CD4-positive, CD25-positive, alpha-beta regulatory T cell (primary cell): ENCODE data around the gene SSR4. TPM values are rescaled to one million over a fixed set of nuclear protein-coding genes. Genes with fewer than 3 reads are reported as not detected.

Source experiments
- ATAC-seq, 2 donors: fragments of 150-1000 bp; cut with Tn5 transposase; one replicate each; pipeline ENCODE4 v1.10.0; 2021; ENCODE audit warnings: low read depth in 2 of 2, moderate number of reproducible peaks in 2 of 2, moderate library complexity in 1 of 2
- DNase-seq, 3 donors: peaks; one replicate each; pipeline versions ENCODE4 v3.0.0 to v3.0.0-alpha.2; 2012 to 2022; ENCODE audit warnings: mixed read lengths in 1 of 3
- H3K27ac ChIP-seq: one replicate; pipeline ENCODE4 v1.7.0; 2013; ENCODE audit warnings: mild to moderate bottlenecking, low read length; ENCODE audit not compliant: insufficient read depth, poor library complexity, severe bottlenecking
- H3K27me3 ChIP-seq: one replicate; pipeline ENCODE4 v1.7.0; 2013; ENCODE audit warnings: low read length; ENCODE audit not compliant: control insufficient read depth, insufficient read depth
- H3K36me3 ChIP-seq: one replicate; pipeline ENCODE4 v1.7.0; 2013; ENCODE audit warnings: mild to moderate bottlenecking, low read length, moderate library complexity; ENCODE audit not compliant: control insufficient read depth, insufficient read depth
- H3K4me1 ChIP-seq: 2 replicates; pipeline ENCODE4 v1.7.0; 2013; ENCODE audit warnings: mild to moderate bottlenecking, low read length; ENCODE audit not compliant: insufficient read depth, control insufficient read depth, poor library complexity, severe bottlenecking
- H3K4me3 ChIP-seq: one replicate; pipeline ENCODE4 v1.7.0; 2013; ENCODE audit warnings: low read depth, mild to moderate bottlenecking, low read length, moderate library complexity
- H3K9me3 ChIP-seq, 2 experiments: 1 replicate in 1 of 2; 2 replicates in 1 of 2; pipeline ENCODE4 v1.7.0; 2013; ENCODE audit warnings: low read length in 2 of 2, mild to moderate bottlenecking in 1 of 2, moderate library complexity in 1 of 2; ENCODE audit not compliant: control insufficient read depth in 2 of 2
- H3K27ac Mint-ChIP-seq, 3 donors: one replicate each; pipeline ENCODE4 v1.8.0; 2020 to 2022; ENCODE audit warnings: mild to moderate bottlenecking in 3 of 3, mixed read lengths in 3 of 3, moderate library complexity in 2 of 3
- H3K27me3 Mint-ChIP-seq: one replicate; pipeline ENCODE4 v1.8.0; 2022; ENCODE audit warnings: mild to moderate bottlenecking, mixed read lengths
- H3K36me3 Mint-ChIP-seq: one replicate; pipeline ENCODE4 v1.8.0; 2020; ENCODE audit warnings: mixed read lengths
- H3K4me1 Mint-ChIP-seq, 4 donors: one replicate each; pipeline ENCODE4 v1.8.0; 2020 to 2022; ENCODE audit warnings: mixed read lengths in 4 of 4, mild to moderate bottlenecking in 1 of 4
- H3K4me3 Mint-ChIP-seq, 4 donors: one replicate each; pipeline ENCODE4 v1.8.0; 2020 to 2022; ENCODE audit warnings: mild to moderate bottlenecking in 4 of 4, mixed read lengths in 4 of 4, moderate library complexity in 3 of 4
- H3K9me3 Mint-ChIP-seq, 7 donors: one replicate each; pipeline ENCODE4 v1.8.0; 2020 to 2022; ENCODE audit warnings: mixed read lengths in 7 of 7, mild to moderate bottlenecking in 3 of 7, moderate library complexity in 2 of 7
- polyA plus RNA-seq, 4 donors: library from polyadenylated mRNA; unstranded; fragments of 300-500 nt; fragmentation: Illumina TruSeq; gene quantifications; one replicate each; pipeline ENCODE4 v1.2.3, GENCODE V29; 2021
- total RNA-seq: library from RNA; stranded (reverse); gene quantifications from one replicate; pipeline ENCODE4 v1.2.3, GENCODE V29; 2022

The SSR4 gene
- total and polyA plus RNA-seq, 5 donors from 2014 or later = 155 to 475 (median 411) TPM

GRCh38 chrX:153791104-153791852 is 3.2 kb upstream of the SSR4 start:
- H3K9me3 ChIP-seq = no peaks in the 10 kb centered on the region
- Mint-ChIP-seq H3K9me3 (peaks cover 0 to 2% (median 0%) of the 10 kb centered on the region in 7 donors), H3K4me1 (peaks cover 0 to 28% (median 7%) of the 10 kb centered on the region in 4 donors), H3K4me3 (no peak overlapping the region), H3K27me3 (no peaks in the 10 kb centered on the region), H3K27ac (no peak overlapping the region), H3K36me3 (peaks cover 3% of the 10 kb centered on the region)
- peaks cover 31% of the 10 kb centered on the region for H3K4me1 ChIP-seq
- peaks cover 6% of the 10 kb centered on the region for H3K36me3 ChIP-seq
- no peak overlapping the region for H3K27ac ChIP-seq
- no peak overlapping the region for H3K4me3 ChIP-seq
- DNase-seq (no peak), ATAC-seq (no peak)
- no peaks in the 10 kb centered on the region for H3K27me3 ChIP-seq

GRCh38 chrX:153792368-153792767 is 2.1 kb upstream of the SSR4 start:
- Histone ChIP-seq H3K4me3 (no peak overlapping the region), H3K9me3 (no peaks in the 10 kb centered on the region), H3K36me3 (peaks cover 6% of the 10 kb centered on the region), H3K27me3 (no peaks in the 10 kb centered on the region), H3K4me1 (peaks cover 32% of the 10 kb centered on the region), H3K27ac (no peak overlapping the region)
- no peaks in the 10 kb centered on the region for H3K27me3 Mint-ChIP-seq
- H3K4me1 Mint-ChIP-seq = peaks cover 0 to 31% (median 7%) of the 10 kb centered on the region in 4 donors
- H3K36me3 Mint-ChIP-seq = peaks cover 3% of the 10 kb centered on the region
- no peak for DNase-seq
- no peak overlapping the region for H3K27ac Mint-ChIP-seq
- H3K9me3 Mint-ChIP-seq = peaks cover 0 to 2% (median 0%) of the 10 kb centered on the region in 7 donors
- peak overlapping the region in 1 of 4 donors; percentile 95 for H3K4me3 Mint-ChIP-seq
- no peak for ATAC-seq

DNA sequence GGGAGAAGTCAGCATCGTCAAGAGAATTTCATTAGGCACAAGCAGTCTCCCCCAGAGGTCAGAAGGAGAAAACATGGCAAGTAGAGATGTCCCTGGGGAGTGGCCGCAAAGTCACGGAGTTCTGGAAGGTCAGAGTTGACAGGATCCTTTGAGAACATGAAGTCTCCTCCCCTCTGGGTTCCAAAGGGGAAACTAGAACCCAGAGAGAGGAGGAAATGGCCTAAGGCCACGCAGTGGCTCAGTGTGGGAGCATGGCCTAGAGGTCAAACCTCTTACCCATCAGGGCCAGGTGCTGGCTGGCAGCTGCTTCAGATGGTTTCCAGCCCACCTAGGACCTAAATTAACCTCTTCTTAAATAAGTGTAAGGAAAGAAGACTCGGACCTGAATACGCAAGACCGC is 1.2 kb upstream of the SSR4 start:
- Histone ChIP-seq H3K27me3 (no peaks in the 10 kb centered on the region), H3K9me3 (no peaks in the 10 kb centered on the region), H3K4me1 (peaks cover 34% of the 10 kb centered on the region), H3K4me3 (peak overlapping the region; percentile 73), H3K27ac (peak overlapping the region; percentile 86), H3K36me3 (peaks cover 7% of the 10 kb centered on the region)
- Mint-ChIP-seq H3K9me3 (peaks cover 0 to 2% (median 0%) of the 10 kb centered on the region in 7 donors), H3K36me3 (peaks cover 3% of the 10 kb centered on the region), H3K27ac (peak overlapping the region; percentile 11 to 93 (median 92)), H3K4me1 (peaks cover 0 to 35% (median 7%) of the 10 kb centered on the region in 4 donors), H3K27me3 (no peaks in the 10 kb centered on the region), H3K4me3 (peak overlapping the region; percentile 90 to 95 (median 92))
- DNase-seq (no peak), ATAC-seq (no peak)

DNA sequence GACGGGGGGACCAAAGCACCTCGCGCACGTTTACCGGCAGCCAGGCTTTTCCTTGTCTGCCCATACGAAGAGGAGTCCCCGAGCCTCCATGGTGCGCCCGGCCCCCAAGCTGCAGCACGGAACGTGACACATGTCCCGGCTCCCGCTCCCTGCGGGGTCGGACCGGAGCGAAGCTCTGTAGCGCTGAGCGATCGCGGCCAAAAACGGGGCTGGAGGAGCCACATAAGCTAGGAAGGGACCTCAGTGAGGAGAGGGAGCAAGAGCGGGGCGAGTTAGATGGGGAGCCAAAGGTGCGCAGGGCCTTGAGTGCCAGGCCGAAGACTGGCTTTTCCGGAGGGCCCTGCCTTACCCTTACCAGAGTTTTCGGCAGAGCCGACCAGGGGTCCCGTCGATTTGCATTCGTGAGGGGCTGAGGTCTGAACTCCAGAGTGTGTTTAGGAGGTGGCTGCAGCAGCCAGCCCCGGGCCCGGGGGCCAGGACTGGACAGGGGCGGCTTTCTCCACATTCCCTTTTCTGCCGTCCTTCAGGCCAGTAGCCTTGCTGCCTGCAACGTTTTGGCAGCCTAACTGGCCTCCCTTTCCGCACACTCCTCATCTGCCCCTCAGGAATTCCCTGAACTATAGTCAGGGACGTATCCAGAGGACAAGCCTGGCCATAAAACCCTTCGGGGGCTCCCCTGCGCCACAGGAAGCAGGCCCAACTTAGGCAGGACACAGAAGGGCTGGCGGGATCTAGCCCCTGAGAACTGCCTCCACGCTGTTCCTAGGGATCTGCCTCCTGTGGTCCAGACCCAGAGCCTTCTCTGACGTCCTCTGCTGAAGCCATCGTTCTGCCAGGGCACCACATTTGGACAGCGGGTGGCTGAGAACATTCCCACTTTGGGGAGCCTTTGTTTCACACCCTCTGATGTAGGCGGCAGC is 689 bp downstream of the SSR4 start:
- DNase-seq (peak in 1 of 3 donors; percentile 18), ATAC-seq (no peak)
- Mint-ChIP-seq H3K27ac (peak overlapping the region in 2 of 3 donors; percentile 92 to 93), H3K9me3 (peaks cover 0 to 2% (median 0%) of the 10 kb centered on the region in 7 donors), H3K4me1 (peaks cover 0 to 35% (median 7%) of the 10 kb centered on the region in 4 donors), H3K4me3 (peak overlapping the region; percentile 90 to 96 (median 93)), H3K36me3 (peaks cover 3% of the 10 kb centered on the region), H3K27me3 (no peaks in the 10 kb centered on the region)
- Histone ChIP-seq H3K9me3 (no peaks in the 10 kb centered on the region), H3K4me1 (peaks cover 34% of the 10 kb centered on the region), H3K27ac (peak overlapping the region; percentile 86), H3K27me3 (no peaks in the 10 kb centered on the region), H3K4me3 (peak overlapping the region; percentile 51), H3K36me3 (peaks cover 12% of the 10 kb centered on the region)

DNA sequence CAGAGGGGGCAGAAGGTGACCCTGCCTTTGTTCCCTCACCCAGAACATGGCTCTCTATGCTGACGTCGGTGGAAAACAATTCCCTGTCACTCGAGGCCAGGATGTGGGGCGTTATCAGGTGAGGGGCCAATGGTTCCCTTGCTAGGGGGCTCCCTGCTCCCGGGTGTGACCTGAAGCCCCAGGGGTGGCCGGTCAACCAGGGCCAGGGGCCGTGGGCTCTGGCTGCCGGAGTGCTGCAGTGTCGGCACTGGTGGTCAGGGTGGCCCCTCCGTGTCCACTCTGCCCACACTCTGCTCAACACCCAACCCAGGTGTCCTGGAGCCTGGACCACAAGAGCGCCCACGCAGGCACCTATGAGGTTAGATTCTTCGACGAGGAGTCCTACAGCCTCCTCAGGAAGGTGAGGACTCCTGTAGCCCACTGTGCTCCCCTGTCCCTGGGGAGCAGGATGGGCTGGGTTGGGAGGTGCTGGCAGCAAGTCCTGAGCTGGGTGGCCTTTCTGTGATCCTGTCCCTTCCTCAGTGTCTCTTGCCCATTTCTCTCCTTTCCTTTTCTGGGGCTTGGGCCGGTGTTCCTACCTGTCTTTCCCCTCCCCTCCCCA is 3.0 kb downstream of the SSR4 start:
- no peaks in the 10 kb centered on the region for H3K9me3 ChIP-seq
- no peak overlapping the region for H3K4me3 Mint-ChIP-seq
- ATAC-seq = no peak
- peaks cover 3% of the 10 kb centered on the region for H3K36me3 Mint-ChIP-seq
- peaks cover 12% of the 10 kb centered on the region for H3K36me3 ChIP-seq
- no peak overlapping the region for H3K4me3 ChIP-seq
- peaks cover 0 to 31% (median 6%) of the 10 kb centered on the region in 4 donors for H3K4me1 Mint-ChIP-seq
- H3K4me1 ChIP-seq = peaks cover 27% of the 10 kb centered on the region
- H3K27ac ChIP-seq = no peak overlapping the region
- no peak for DNase-seq
- no peak overlapping the region for H3K27ac Mint-ChIP-seq
- peaks cover 0 to 2% (median 0%) of the 10 kb centered on the region in 7 donors for H3K9me3 Mint-ChIP-seq
- no peaks in the 10 kb centered on the region for H3K27me3 ChIP-seq
- H3K27me3 Mint-ChIP-seq = no peaks in the 10 kb centered on the region

DNA sequence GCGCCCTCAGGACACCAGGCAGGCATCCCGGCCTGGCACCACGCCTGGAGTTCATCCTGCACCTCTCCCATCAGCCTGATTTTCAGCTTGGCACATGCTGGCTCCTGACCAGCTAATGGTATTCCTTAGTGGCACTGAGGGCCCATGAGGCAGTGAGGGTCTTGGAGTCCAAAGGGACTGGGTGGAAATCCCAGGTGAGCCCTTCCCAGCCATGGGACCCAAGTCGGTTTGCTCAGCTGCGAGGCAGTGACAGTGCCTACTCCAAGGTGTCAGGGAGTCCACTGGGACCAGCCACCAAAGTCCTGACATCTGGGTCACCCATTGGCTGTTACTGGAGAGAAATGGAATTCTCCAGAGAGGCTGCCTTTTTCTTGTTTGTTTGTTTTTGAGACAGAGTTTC is 4.9 kb downstream of the SSR4 start:
- no peak for DNase-seq
- Mint-ChIP-seq H3K9me3 (peaks cover 0 to 2% (median 0%) of the 10 kb centered on the region in 7 donors), H3K27ac (no peak overlapping the region), H3K4me3 (no peak overlapping the region), H3K4me1 (peaks cover 0 to 22% (median 3%) of the 10 kb centered on the region in 4 donors), H3K27me3 (no peaks in the 10 kb centered on the region), H3K36me3 (no peaks in the 10 kb centered on the region)
- Histone ChIP-seq H3K27ac (no peak overlapping the region), H3K4me3 (no peak overlapping the region), H3K27me3 (no peaks in the 10 kb centered on the region), H3K36me3 (peaks cover 12% of the 10 kb centered on the region), H3K4me1 (peaks cover 15% of the 10 kb centered on the region), H3K9me3 (no peaks in the 10 kb centered on the region)
- no peak for ATAC-seq

- H3K4me1 Mint-ChIP-seq = peaks cover 0 to 17% (median 3%) of the 10 kb centered on the region in 4 donors
- Histone ChIP-seq H3K4me1 (peaks cover 12% of the 10 kb centered on the region), H3K9me3 (no peaks in the 10 kb centered on the region), H3K4me3 (no peak overlapping the region), H3K27ac (no peak overlapping the region), H3K27me3 (no peaks in the 10 kb centered on the region), H3K36me3 (peaks cover 12% of the 10 kb centered on the region)
- no peaks in the 10 kb centered on the region for H3K27me3 Mint-ChIP-seq
- no peak overlapping the region for H3K4me3 Mint-ChIP-seq
- no peaks in the 10 kb centered on the region for H3K36me3 Mint-ChIP-seq
- DNase-seq (no peak), ATAC-seq (no peak)
- H3K27ac Mint-ChIP-seq = no peak overlapping the region
- H3K9me3 Mint-ChIP-seq = peaks cover 0 to 2% (median 0%) of the 10 kb centered on the region in 7 donors
These were observed 5.8 kb downstream of the SSR4 start for GRCh38 chrX:153800177-153800722.
